GM04503 (cell line): ENCODE measurements around the gene FYTTD1.
"Not testable (repeated sequence)": the region's sequence is repeated elsewhere in the genome, so short reads cannot be mapped to it uniquely, and the experiment has no call there.

Experiments used
- DNase-seq: peaks from one replicate; pipeline ENCODE4 v3.0.0-alpha.2; 2012; ENCODE audit warnings: low read depth

Gene FYTTD1

GRCh38 chr3:197749601-197750395 is at the start of gene FYTTD1:
Gene FYTTD1, plus strand, starts transcription at chr3:197749883. Its CDS starts 89 bp downstream, at chr3:197749972.
- DNase-seq: no peak

GRCh38 chr3:197700095-197700494 is 49.6 kb upstream of the FYTTD1 start:
- DNase-seq: no peak

GRCh38 chr3:197701841-197702240 is 47.8 kb upstream of the FYTTD1 start:
- no peak for DNase-seq

GRCh38 chr3:197706658-197707057 is 43.0 kb upstream of the FYTTD1 start:
- no peak for DNase-seq

GRCh38 chr3:197709135-197709534 is 40.5 kb upstream of the FYTTD1 start:
- DNase-seq: no peak

GRCh38 chr3:197710965-197711364 is 38.7 kb upstream of the FYTTD1 start:
- not testable (repeated sequence) for DNase-seq

- peak; percentile 93 for DNase-seq
Measured at GRCh38 chr3:197711973-197712707, 37.5 kb upstream of the FYTTD1 start.

GRCh38 chr3:197713477-197713822 is 36.2 kb upstream of the FYTTD1 start:
- DNase-seq: no peak

- no peak for DNase-seq
Measured at GRCh38 chr3:197714251-197714650, 35.4 kb upstream of the FYTTD1 start.

- peak; percentile 67 for DNase-seq
Measured at GRCh38 chr3:197718891-197719290, 30.8 kb upstream of the FYTTD1 start.

GRCh38 chr3:197720694-197721093 is 29.0 kb upstream of the FYTTD1 start:
- DNase-seq: no peak

GRCh38 chr3:197722734-197723133 is 26.9 kb upstream of the FYTTD1 start:
- DNase-seq: no peak

GRCh38 chr3:197727878-197728277 is 21.8 kb upstream of the FYTTD1 start:
- DNase-seq: not testable (repeated sequence)

- no peak for DNase-seq
Measured at GRCh38 chr3:197728487-197728886, 21.2 kb upstream of the FYTTD1 start.

GRCh38 chr3:197730200-197730599 is 19.5 kb upstream of the FYTTD1 start:
- DNase-seq: peak; percentile 77

- not testable (repeated sequence) for DNase-seq
Measured at GRCh38 chr3:197730770-197731169, 18.9 kb upstream of the FYTTD1 start.

- DNase-seq: not testable (repeated sequence)
Measured at GRCh38 chr3:197731483-197731882, 18.2 kb upstream of the FYTTD1 start.

GRCh38 chr3:197733042-197733441 is 16.6 kb upstream of the FYTTD1 start:
- DNase-seq: no peak

- no peak for DNase-seq
Measured at GRCh38 chr3:197734667-197735318, 14.9 kb upstream of the FYTTD1 start.

GRCh38 chr3:197736010-197736490 is 13.6 kb upstream of the FYTTD1 start:
- no peak for DNase-seq

GRCh38 chr3:197736491-197737318 is 13.0 kb upstream of the FYTTD1 start, which contains the start of gene RUBCN:
Gene RUBCN, minus strand, starts transcription at chr3:197736904. Its CDS starts 185 bp downstream, at chr3:197736719.
- DNase-seq: peak; percentile 68

GRCh38 chr3:197737319-197737649 is 12.4 kb upstream of the FYTTD1 start:
- DNase-seq: no peak
